Endothelial cell of umbilical vein (primary cell): ENCODE measurements around the gene ADIPOR2. TPM values are rescaled to one million over a fixed set of nuclear protein-coding genes. Genes with fewer than 3 reads are reported as not detected.

ENCODE experiments used
- BruUV-seq: library from RNA; stranded (reverse); fragments of 400-500 nt; replicated peaks from 2 replicates; lab custom pipeline; 2021; lab: Mats Ljungman, UMichigan
- CTCF ChIA-PET: fragments of 300-600, 350-600 bp; sonication (Branson Sonifier 250); formaldehyde crosslinking; loops from one replicate; lab custom pipeline; 2021; ENCODE audit warnings: antibody characterized with exemption, inconsistent platforms; lab: Charles Lee
- POLR2A ChIA-PET: fragments of 300-600, 350-600 bp; sonication (Branson Sonifier 250); formaldehyde crosslinking; loops from one replicate; lab custom pipeline; 2021; ENCODE audit warnings: antibody characterized with exemption, inconsistent platforms; lab: Charles Lee
- DNase-seq: peaks from one replicate; pipeline ENCODE4 v3.0.0-alpha.2; 2011; ENCODE audit warnings: low read depth, low spot score
- FAIRE-seq: peaks from 2 replicates; lab custom pipeline; 2011; peaks lifted over from hg19 to GRCh38; lab: Jason Lieb, UNC
- H2AFZ ChIP-seq: 2 replicates; pipeline ENCODE4 v1.6.0; 2012; ENCODE audit warnings: low read depth, low read length, control low read depth, inconsistent platforms
- H3K27ac ChIP-seq: 2 replicates; pipeline ENCODE4 v1.5.1; 2011; ENCODE audit warnings: low read depth, mild to moderate bottlenecking, control low read depth, low read length, moderate library complexity; ENCODE audit not compliant: insufficient read depth
- H3K27me3 ChIP-seq, 2 experiments: 2 replicates each; pipeline versions ENCODE4 v1.6.0 to v1.6.1; 2011; ENCODE audit warnings: low read length in 2 of 2, mixed read lengths in 1 of 2; ENCODE audit not compliant: control insufficient read depth in 2 of 2, insufficient read depth in 2 of 2
- H3K36me3 ChIP-seq, 2 experiments: 2 replicates in 1 of 2; 3 replicates in 1 of 2; pipeline ENCODE4 v1.5.1; 2011; ENCODE audit warnings: low read length in 2 of 2, mild to moderate bottlenecking in 1 of 2, moderate library complexity in 1 of 2; ENCODE audit not compliant: control insufficient read depth in 2 of 2, insufficient read depth in 2 of 2; ENCODE audit errors: extremely low read depth in 1 of 2
- H3K4me1 ChIP-seq: 3 replicates; pipeline ENCODE4 v1.5.1; 2011; ENCODE audit warnings: mild to moderate bottlenecking, low read length; ENCODE audit not compliant: control insufficient read depth, insufficient read depth; ENCODE audit errors: extremely low read depth
- H3K4me2 ChIP-seq: 2 replicates; pipeline ENCODE4 v1.6.1; 2011; ENCODE audit warnings: low read length, control low read depth, mixed read lengths; ENCODE audit not compliant: insufficient read depth
- H3K4me3 ChIP-seq, 3 experiments: fragments of 200-600 bp in 1 of 3; sonication (generic), shearing (Covaris generic) in 1 of 3; replicated peaks in 1 of 3; 2 replicates each; pipeline ENCODE4 v1.5.1; 2011 to 2016; ENCODE audit warnings: control low read depth in 3 of 3, low read length in 3 of 3, mild to moderate bottlenecking in 2 of 3, inconsistent platforms in 1 of 3, low read depth in 1 of 3, moderate library complexity in 1 of 3; ENCODE audit not compliant: insufficient read depth in 1 of 3
- H3K79me2 ChIP-seq: 2 replicates; pipeline ENCODE4 v1.6.0; 2012; ENCODE audit warnings: low read length, inconsistent platforms; ENCODE audit not compliant: control insufficient read depth, insufficient read depth
- H3K9ac ChIP-seq: replicated peaks from 2 replicates; pipeline ENCODE3; 2011; ENCODE audit warnings: low read length, control low read depth; ENCODE audit not compliant: insufficient read depth; ENCODE audit errors: extremely low read depth
- H3K9me1 ChIP-seq: replicated peaks from 3 replicates; pipeline ENCODE4 v1.6.0; 2011; ENCODE audit warnings: mild to moderate bottlenecking, low read length; ENCODE audit not compliant: control insufficient read depth, insufficient read depth; ENCODE audit errors: extremely low read depth
- H3K9me3 ChIP-seq: replicated peaks from 2 replicates; pipeline ENCODE4 v1.5.1; 2012; ENCODE audit warnings: low read length, inconsistent platforms; ENCODE audit not compliant: control insufficient read depth, insufficient read depth
- H4K20me1 ChIP-seq: replicated peaks from 2 replicates; pipeline ENCODE3; 2011; ENCODE audit warnings: mild to moderate bottlenecking, low read length; ENCODE audit not compliant: control insufficient read depth, insufficient read depth; ENCODE audit errors: extremely low read depth
- EZH2 ChIP-seq: IDR thresholded peaks from 2 replicates; pipeline ENCODE4 v1.6.1; 2012; ENCODE audit warnings: borderline replicate concordance, low read depth, mild to moderate bottlenecking, moderate library complexity, low read length, inconsistent platforms; ENCODE audit not compliant: severe bottlenecking
- FOS ChIP-seq: IDR thresholded peaks from 2 replicates; pipeline ENCODE4 v1.6.1; 2011; ENCODE audit warnings: mild to moderate bottlenecking, low read length, moderate library complexity, borderline replicate concordance; ENCODE audit not compliant: insufficient read depth
- GATA2 ChIP-seq: IDR thresholded peaks from 2 replicates; pipeline ENCODE4 v1.7.0; 2011; ENCODE audit warnings: low read depth, mild to moderate bottlenecking, moderate library complexity, mixed read lengths, low read length; ENCODE audit not compliant: insufficient read length, insufficient read depth
- JUN ChIP-seq: IDR thresholded peaks from 2 replicates; pipeline ENCODE4 v1.6.1; 2011; ENCODE audit warnings: borderline replicate concordance, low read depth; ENCODE audit not compliant: insufficient read length, insufficient read depth
- MYC ChIP-seq: IDR thresholded peaks from one replicate; pipeline ENCODE4 v1.6.1; 2011; ENCODE audit warnings: mild to moderate bottlenecking, low read depth, low read length
- POLR2A ChIP-seq: IDR thresholded peaks from 2 replicates; pipeline ENCODE4 v1.6.1; 2012; ENCODE audit warnings: low read depth, mild to moderate bottlenecking, control low read depth, low read length
- POLR2AphosphoS5 ChIP-seq: IDR thresholded peaks from 2 replicates; pipeline ENCODE4 v1.6.1; 2012; ENCODE audit warnings: low read depth, mild to moderate bottlenecking, control low read depth, low read length, moderate library complexity; ENCODE audit not compliant: insufficient read depth
- dilution Hi-C: fragments of 300-500 bp; cut with MboI; formaldehyde crosslinking; loops from one replicate; pipeline ENCODE4 v1.15.0; 2019; ENCODE audit warnings: low sequenced_read_pairs; ENCODE audit not compliant: extremely low pct_ligation_motif_present
- intact Hi-C: fragments of 100-400 bp; cut with micrococcal nuclease; formaldehyde crosslinking; loops from one replicate; pipeline ENCODE4 v1.10.0; 2022
- polyA plus RNA-seq, 4 experiments: library from polyadenylated mRNA; depleted of rRNA in 3 of 4; stranded (reverse) in 3 of 4; unstranded in 1 of 4; fragments of >200 nt; gene quantifications; 2 replicates each; pipeline versions ENCODE4 v1.2.1 to v1.2.3, GENCODE V29; 2011 to 2012; ENCODE audit warnings: missing spikeins in 1 of 4
- total RNA-seq: library from RNA; stranded (reverse); gene quantifications from 2 replicates; pipeline ENCODE4 v1.2.3, GENCODE V29; 2021
- TF ChIP-seq, protein P1 (sequence below): IDR thresholded peaks from 2 replicates; pipeline ENCODE4 v1.6.1; 2011; ENCODE audit not compliant: insufficient read depth, insufficient read length
- TF ChIP-seq, protein P2 (sequence below), 2 donors: IDR thresholded peaks; 1 replicate in 1 of 2; 2 replicates in 1 of 2; pipeline ENCODE4 v1.5.1; 2011; ENCODE audit warnings: low read length in 2 of 2, mild to moderate bottlenecking in 2 of 2, moderate library complexity in 2 of 2, control low read depth in 1 of 2, inconsistent platforms in 1 of 2, low read depth in 1 of 2; ENCODE audit not compliant: insufficient read depth in 1 of 2; ENCODE audit errors: extremely low read depth in 1 of 2

The ADIPOR2 gene
- total and polyA plus RNA-seq, 2 donors (not counting 3 experiments of a cell fraction or from before 2014, with no cell fraction given), result 22.5 to 57.3 TPM

DNA sequence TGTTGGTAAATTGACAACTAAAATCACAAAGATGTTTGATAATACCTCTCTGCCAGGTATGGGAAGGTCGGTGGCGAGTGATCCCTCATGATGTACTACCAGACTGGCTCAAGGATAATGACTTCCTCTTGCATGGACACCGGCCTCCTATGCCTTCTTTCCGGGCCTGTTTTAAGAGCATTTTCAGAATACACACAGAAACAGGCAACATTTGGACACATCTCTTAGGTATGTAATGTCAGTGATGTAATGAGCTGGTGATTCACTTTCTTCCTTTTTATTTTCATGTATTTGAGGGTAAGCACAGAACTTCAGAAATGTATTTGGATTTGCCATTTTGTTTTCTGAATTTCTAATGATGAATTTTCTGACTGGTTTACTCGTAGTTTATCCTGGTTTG, 86.9 kb downstream of the ADIPOR2 start:
- no peaks in the 10 kb centered on the region for H3K27me3 ChIP-seq
- no peak for FAIRE-seq
- TF ChIP-seq FOS (no peak), GATA2 (no peak), JUN (no peak), POLR2AphosphoS5 (no peak), EZH2 (no peak), POLR2A (no peak), MYC (no peak)
- TF ChIP-seq, protein P1, sequence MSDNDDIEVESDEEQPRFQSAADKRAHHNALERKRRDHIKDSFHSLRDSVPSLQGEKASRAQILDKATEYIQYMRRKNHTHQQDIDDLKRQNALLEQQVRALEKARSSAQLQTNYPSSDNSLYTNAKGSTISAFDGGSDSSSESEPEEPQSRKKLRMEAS, result no peak
- TF ChIP-seq, protein P2, sequence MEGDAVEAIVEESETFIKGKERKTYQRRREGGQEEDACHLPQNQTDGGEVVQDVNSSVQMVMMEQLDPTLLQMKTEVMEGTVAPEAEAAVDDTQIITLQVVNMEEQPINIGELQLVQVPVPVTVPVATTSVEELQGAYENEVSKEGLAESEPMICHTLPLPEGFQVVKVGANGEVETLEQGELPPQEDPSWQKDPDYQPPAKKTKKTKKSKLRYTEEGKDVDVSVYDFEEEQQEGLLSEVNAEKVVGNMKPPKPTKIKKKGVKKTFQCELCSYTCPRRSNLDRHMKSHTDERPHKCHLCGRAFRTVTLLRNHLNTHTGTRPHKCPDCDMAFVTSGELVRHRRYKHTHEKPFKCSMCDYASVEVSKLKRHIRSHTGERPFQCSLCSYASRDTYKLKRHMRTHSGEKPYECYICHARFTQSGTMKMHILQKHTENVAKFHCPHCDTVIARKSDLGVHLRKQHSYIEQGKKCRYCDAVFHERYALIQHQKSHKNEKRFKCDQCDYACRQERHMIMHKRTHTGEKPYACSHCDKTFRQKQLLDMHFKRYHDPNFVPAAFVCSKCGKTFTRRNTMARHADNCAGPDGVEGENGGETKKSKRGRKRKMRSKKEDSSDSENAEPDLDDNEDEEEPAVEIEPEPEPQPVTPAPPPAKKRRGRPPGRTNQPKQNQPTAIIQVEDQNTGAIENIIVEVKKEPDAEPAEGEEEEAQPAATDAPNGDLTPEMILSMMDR (IDR thresholded peaks at IDR 0.05; ENCODE audit: extremely low read depth in 1 of 2, insufficient read depth in 1 of 2, low read depth in 1 of 2, low read length in 2 of 2), result no peak
- intact Hi-C loops (no loop called here), dilution Hi-C loops (no loop called here)
- peaks cover 0 to 12% of the 10 kb centered on the region in 2 experiments for H3K36me3 ChIP-seq
- H3K9me1 ChIP-seq, result no peaks in the 10 kb centered on the region
- no peaks in the 10 kb centered on the region for H4K20me1 ChIP-seq
- no peaks in the 10 kb centered on the region for H3K9me3 ChIP-seq
- H3K4me3 ChIP-seq, result no peak overlapping the region
- ChIA-PET POLR2A (no interaction called here), CTCF (interaction anchor here (1.0 to 3.0 kb wide), 2 partner anchors 12 to 13 kb away, joined by 5 to 13 read pairs; no protein-coding TSS in a partner anchor)
- no peak overlapping the region for H3K9ac ChIP-seq
- H3K4me2 ChIP-seq, result no peak overlapping the region
- H3K79me2 ChIP-seq, result peaks cover 5% of the 10 kb centered on the region
- no peak for DNase-seq
- H2AFZ ChIP-seq, result no peak overlapping the region
- peaks cover 9% of the 10 kb centered on the region for H3K4me1 ChIP-seq
- no peak overlapping the region for H3K27ac ChIP-seq
- BruUV-seq, result no TSS peak
